Osteoblast (primary cell): Measurements from ENCODE around the gene UTF1. TPM values are rescaled to one million over a fixed set of nuclear protein-coding genes. Genes with fewer than 3 reads are reported as not detected.

Experiments
- DNase-seq: peaks from one replicate; pipeline ENCODE4 v3.0.0; 2011; ENCODE audit warnings: low spot score, mixed read lengths; ENCODE audit not compliant: insufficient read length; ENCODE audit errors: missing footprints
- H2AFZ ChIP-seq: 2 replicates; pipeline ENCODE4 v1.6.0; 2011; ENCODE audit warnings: mild to moderate bottlenecking, low read length
- H3K27ac ChIP-seq: 2 replicates; pipeline ENCODE4 v1.5.1; 2011; ENCODE audit warnings: mild to moderate bottlenecking, low read depth, low read length, moderate library complexity
- H3K27me3 ChIP-seq: 2 replicates; pipeline ENCODE4 v1.6.0; 2012; ENCODE audit warnings: mild to moderate bottlenecking, control low read depth, inconsistent platforms, low read length, moderate library complexity; ENCODE audit not compliant: insufficient read depth
- H3K36me3 ChIP-seq: 2 replicates; pipeline ENCODE4 v1.5.1; 2011; ENCODE audit warnings: mild to moderate bottlenecking, low read length, control low read depth, moderate library complexity; ENCODE audit not compliant: insufficient read depth
- H3K4me1 ChIP-seq: 2 replicates; pipeline ENCODE4 v1.5.1; 2011; ENCODE audit warnings: mild to moderate bottlenecking, low read length, control low read depth, moderate library complexity; ENCODE audit not compliant: insufficient read depth
- H3K4me2 ChIP-seq: 2 replicates; pipeline ENCODE4 v1.6.0; 2011; ENCODE audit warnings: mild to moderate bottlenecking, low read length; ENCODE audit not compliant: insufficient read depth
- H3K4me3 ChIP-seq: fragments of 200-600 bp; sonication (generic); 3 replicates; pipeline ENCODE4 v1.5.1; 2012; ENCODE audit warnings: mild to moderate bottlenecking, low read length, inconsistent platforms; ENCODE audit not compliant: insufficient read depth
- H3K79me2 ChIP-seq: 2 replicates; pipeline ENCODE4 v1.6.0; 2012; ENCODE audit warnings: mild to moderate bottlenecking, low read length, control low read depth, inconsistent platforms; ENCODE audit not compliant: insufficient read depth
- H3K9me3 ChIP-seq: 2 replicates; pipeline ENCODE4 v1.5.1; 2011; ENCODE audit warnings: low read depth, low read length, control low read depth
- H4K20me1 ChIP-seq: 2 replicates; pipeline ENCODE4 v1.6.0; 2012; ENCODE audit warnings: mild to moderate bottlenecking, low read length, control low read depth; ENCODE audit not compliant: insufficient read depth
- CTCF ChIP-seq: IDR thresholded peaks from 2 replicates; pipeline ENCODE4 v1.5.1; 2011; ENCODE audit warnings: mild to moderate bottlenecking, low read depth, low read length, moderate library complexity; ENCODE audit errors: extremely low read depth
- total RNA-seq: library from RNA; depleted of rRNA; stranded (reverse); fragments of >200 nt; gene quantifications from 2 replicates; pipeline ENCODE4 v1.2.3, GENCODE V29; 2012

Gene UTF1
- total RNA-seq, 1 donor = not detected

- Histone ChIP-seq H3K27ac (no peak overlapping the region), H3K36me3 (no peaks in the 10 kb centered on the region), H3K4me2 (no peak overlapping the region), H3K9me3 (no peaks in the 10 kb centered on the region), H3K79me2 (no peaks in the 10 kb centered on the region), H2AFZ (no peak overlapping the region), H3K4me1 (no peaks in the 10 kb centered on the region), H4K20me1 (no peaks in the 10 kb centered on the region), H3K27me3 (no peaks in the 10 kb centered on the region), H3K4me3 (no peak overlapping the region)
- DNase-seq = no peak
- TF ChIP-seq CTCF = no peak
Observed at GRCh38 chr10:133201948-133202725, 27.9 kb upstream of the UTF1 start.

GRCh38 chr10:133202778-133203651 lies 27.0 kb upstream of the UTF1 start:
- no peak for DNase-seq
- Histone ChIP-seq H3K4me1 (no peaks in the 10 kb centered on the region), H2AFZ (no peak overlapping the region), H3K9me3 (no peaks in the 10 kb centered on the region), H3K4me3 (no peak overlapping the region), H3K36me3 (no peaks in the 10 kb centered on the region), H3K79me2 (no peaks in the 10 kb centered on the region), H4K20me1 (no peaks in the 10 kb centered on the region), H3K4me2 (no peak overlapping the region), H3K27me3 (no peaks in the 10 kb centered on the region), H3K27ac (no peak overlapping the region)
- TF ChIP-seq CTCF = no peak

- H3K9me3 ChIP-seq = no peaks in the 10 kb centered on the region
- no peak overlapping the region for H3K4me3 ChIP-seq
Observed at GRCh38 chr10:133203652-133204195, 26.3 kb upstream of the UTF1 start.

More at GRCh38 chr10:133203652-133204195, 26.3 kb upstream of the UTF1 start:
- H3K4me1 ChIP-seq = no peaks in the 10 kb centered on the region
- no peak overlapping the region for H2AFZ ChIP-seq
- no peaks in the 10 kb centered on the region for H4K20me1 ChIP-seq
- no peaks in the 10 kb centered on the region for H3K79me2 ChIP-seq
- no peaks in the 10 kb centered on the region for H3K27me3 ChIP-seq
- no peak for DNase-seq
- no peak for TF ChIP-seq CTCF
- H3K4me2 ChIP-seq = no peak overlapping the region
- H3K27ac ChIP-seq = no peak overlapping the region
- no peaks in the 10 kb centered on the region for H3K36me3 ChIP-seq
